Measurements from ENCODE around the gene LRWD1.
"Not testable (repeated sequence)": the region's sequence is repeated elsewhere in the genome, so short reads cannot be mapped to it uniquely, and the experiment has no call there.

The LRWD1 gene

DNA sequence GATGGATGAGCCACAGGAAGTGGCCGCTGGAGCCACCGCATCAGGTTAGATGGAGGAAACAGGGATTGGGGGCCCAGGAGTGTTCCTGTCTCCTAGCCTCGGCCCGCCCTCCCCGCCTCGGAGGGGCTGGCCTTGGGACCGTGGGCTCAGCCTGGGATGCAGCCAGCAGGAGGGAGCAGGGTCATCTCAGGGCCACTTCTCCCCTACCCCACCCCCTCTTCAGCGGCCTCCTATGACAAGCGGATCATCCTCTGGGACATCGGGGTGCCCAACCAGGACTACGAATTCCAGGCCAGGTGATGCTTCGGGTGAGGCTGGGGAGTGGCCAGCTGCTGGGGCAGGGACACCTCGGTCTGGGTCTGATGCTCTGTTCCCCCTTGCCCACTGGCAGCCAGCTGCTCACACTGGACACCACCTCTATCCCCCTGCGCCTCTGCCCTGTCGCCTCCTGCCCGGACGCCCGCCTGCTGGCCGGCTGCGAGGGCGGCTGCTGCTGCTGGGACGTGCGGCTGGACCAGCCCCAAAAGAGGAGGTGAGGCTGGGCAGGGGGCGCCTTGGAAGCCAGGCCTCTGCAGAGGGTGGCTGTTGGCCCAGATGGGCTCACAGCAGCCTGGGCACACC, 4.7 kb downstream of the LRWD1 start:
- DNase-seq = no peak

DNA sequence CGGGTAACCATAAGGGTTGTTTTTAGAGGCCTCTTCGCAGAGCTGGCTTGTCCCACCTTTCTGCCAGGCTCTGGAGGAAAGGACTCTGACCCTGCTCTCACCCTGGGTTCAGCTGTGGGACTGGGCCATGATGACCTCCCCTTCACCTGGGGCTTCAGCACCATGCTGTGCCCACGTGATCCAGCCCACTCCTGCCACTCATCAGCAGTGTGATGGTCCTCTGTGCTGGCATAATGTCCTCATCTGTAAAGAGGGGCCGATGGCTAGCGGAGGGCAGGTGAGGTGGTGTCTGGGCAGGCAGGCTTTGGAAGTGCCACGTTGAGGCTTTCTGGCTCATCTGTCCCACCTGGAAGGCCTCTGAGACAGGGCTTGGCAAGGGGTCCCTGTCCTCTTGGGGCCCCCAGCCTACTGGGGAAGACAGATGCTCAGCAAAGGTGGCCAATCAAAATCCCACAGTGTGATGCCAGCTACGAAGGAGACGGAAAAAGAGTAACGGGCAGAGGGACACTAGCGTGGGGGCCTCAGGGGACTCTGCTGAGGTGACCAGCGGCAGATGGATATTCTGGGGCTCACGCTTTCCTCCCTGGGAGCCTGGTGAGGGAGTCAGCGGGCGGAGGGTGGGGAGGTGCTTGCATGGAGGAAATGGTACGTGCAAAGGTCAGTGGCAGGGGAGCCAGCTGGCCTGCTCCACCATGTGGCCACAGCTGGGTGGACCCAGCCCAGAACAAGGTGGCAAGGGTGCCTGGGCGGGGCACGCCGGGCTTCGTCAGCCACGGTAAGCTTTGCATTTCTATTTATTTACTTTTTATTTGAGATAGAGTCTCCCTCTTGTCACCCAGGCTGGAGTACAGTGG, 5.4 kb downstream of the LRWD1 start:
- DNase-seq = no peak

DNA sequence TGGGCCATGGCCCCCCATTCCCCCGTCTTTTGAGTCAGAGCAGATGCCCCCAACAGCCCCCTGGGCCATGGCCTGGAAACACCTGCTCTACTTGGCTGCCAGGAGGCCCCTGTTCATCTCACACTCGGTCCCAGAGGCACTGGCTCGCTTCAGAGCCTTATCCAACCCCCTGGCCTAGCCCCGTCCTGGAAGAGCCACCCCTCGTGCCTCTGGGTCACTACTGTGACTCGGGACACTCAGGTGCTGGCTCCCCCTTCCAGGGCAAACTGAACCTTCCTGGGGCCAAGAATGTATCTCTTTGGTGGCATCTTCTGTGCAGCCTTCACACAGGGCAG, 7.0 kb downstream of the LRWD1 start:
- DNase-seq = no peak

DNA sequence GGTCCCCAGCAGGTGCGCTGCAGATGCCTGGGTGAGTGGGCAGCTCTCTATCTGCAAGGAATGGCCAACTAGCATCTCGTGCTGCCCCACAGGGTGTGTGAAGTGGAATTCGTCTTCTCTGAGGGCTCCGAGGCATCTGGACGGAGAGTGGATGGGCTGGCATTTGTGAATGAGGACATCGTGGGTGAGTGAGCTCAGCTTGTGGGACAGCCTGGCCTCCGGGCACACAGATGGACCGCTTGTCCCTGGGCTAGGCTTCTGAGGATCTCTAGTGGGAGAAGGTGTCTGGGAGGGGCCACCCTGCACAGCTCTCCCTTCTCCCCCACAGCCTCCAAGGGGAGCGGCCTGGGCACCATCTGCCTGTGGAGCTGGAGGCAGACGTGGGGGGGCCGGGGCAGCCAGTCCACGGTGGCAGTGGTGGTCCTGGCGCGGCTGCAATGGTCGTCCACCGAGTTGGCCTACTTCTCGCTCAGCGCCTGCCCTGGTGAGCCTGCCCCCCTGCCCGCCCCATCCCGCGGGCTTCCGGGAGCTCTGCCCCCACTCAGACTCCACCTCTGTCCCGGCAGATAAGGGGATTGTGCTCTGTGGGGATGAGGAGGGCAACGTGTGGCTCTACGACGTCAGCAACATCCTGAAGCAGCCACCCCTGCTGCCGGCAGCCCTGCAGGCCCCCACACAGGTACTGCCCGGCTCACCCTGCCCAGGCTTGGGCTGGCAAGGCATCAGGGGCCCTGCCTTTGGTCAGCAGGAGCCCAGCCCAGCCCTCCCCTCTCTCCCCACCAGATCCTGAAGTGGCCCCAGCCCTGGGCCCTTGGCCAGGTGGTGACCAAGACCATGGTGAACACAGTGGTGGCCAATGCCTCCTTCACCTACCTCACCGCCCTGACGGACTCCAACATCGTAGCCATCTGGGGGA, 7.6 kb downstream of the LRWD1 start:
- no peak for DNase-seq

DNA sequence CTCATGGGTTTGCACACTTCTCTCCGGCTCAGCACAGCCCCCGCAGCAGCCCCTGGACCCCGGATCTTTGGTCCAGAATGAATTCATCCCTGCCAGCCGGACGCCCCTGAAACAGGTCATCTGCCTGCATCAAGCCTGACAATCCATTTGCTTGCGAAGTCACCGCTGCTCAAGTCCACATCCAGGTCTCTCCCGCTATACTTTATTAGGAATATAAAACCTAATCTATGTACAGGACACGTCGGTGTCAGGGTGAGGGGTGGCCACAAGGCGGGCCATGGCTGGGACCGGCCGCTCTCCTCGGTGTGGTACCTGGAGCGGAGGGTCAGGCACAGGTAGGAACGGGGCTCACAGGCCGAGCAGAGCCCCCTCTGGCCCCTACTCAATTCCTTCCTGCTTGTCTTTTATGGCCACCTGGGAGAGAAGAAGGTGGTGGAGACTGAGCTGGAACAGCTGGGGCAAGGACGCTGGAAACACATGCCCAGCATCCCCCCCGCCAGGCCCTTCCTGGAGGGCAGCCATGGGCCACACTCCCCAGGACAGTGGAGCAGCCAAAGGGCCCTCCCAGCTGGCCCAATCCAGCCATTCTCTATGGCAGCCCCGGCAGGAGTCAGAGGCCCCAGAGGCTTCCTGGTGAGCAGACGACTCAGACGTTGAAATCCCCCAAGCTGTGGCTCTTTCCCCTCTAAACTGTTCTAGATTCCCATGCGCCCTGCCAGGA, 8.6 kb downstream of the LRWD1 start:
- DNase-seq = no peak

DNA sequence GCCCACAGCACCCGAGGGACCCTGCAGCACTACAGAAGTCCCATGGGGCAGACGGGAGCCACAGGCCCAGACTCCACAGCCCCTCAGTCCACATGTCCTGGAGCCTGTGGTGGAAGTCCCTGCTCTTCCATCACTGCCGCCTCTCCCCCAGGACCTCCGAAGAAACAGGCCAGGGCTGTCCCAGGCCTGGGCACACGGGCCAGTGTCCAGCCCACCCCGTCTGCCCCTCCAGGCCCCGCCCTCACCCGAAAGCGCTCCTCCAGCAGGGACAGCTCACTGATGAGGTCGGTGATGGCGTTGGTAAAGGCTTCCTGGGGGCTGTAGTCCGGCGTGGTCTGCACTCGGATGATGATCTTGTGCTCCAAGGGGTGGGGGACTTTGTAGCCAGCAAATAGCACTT, 9.3 kb downstream of the LRWD1 start:
- DNase-seq = not testable (repeated sequence)

DNA sequence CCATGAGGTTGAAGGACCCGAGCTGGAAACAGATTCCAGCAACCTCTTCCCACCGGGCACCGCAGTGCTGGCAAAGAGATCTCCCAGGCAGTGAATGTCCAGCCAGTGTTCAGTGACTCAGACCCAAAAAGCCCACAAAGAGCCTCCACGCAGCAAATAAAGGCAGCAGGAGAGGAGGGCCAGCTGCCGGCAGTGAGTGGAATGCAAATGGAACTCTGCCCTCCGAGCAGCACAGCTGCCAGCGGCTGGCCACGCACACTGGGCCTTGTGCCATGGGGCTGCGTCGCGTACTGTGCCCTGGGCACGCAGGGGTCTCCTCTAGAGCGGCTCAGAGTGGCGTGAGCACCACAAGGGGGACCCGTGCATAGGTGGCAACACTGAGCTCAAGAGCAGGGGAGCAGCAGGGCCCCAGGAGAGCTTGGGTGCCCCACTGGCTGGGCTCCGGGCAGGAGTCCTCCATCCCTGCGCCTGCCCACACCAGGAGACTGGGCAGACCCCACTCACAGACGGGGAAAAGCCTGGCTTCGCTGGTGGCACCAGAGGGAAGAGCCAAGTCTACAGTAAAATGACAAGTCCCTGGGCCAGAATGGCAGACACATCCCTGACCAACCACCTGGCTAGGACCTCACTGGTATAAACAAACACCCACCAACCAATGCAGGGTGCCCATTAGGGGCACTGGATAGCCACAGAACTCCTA, 10.1 kb downstream of the LRWD1 start:
- DNase-seq = not testable (repeated sequence)

DNA sequence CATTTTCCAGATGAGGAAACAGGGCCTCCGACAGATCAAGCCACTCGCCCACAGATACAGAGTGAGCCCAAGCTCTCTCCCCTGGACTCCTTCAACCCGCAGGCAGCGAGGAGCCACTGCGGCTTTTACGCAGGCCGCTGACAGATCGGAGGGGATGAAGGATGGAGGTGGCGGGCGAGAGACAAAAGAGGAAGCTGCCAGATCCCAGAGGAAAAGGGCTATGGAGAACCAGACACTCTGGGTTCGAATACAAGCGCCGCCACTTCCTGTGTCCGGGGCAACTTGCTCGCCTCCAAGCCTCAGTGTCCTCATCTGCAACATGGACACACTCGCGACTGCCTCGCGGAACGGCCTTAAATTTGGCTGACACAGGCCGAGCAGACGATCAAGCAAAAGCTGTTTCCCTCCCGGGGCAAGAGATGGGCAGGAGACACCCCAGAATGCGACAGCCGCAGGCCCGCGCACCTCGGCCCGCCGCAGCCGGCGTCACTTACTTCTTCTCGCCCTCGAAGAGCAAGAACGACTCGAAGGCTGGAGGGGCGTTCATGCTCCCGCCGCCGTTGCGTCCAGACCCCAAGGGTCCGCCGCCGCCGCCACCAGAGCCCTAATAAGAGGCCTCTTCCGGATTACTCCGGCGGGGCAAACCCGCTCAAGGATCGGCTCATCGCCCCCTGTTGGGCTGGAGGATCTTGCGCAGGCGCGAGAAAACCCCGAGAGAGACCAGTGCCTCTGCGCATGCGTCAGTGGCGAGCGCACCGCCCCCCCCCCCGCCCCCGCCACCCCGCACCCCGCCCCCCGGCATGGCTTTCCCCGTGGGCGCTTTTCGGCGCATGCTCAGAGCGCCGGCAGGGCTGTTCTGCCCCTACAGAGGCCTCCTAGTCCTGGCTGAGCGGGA, 13.8 kb downstream of the LRWD1 start, which contains the start of gene POLR2J:
Gene POLR2J, minus strand, starts transcription at position 609 of the 895 bp plus-strand sequence. Its CDS starts 62 bp downstream, at position 547.
- not testable (repeated sequence) for DNase-seq

DNA sequence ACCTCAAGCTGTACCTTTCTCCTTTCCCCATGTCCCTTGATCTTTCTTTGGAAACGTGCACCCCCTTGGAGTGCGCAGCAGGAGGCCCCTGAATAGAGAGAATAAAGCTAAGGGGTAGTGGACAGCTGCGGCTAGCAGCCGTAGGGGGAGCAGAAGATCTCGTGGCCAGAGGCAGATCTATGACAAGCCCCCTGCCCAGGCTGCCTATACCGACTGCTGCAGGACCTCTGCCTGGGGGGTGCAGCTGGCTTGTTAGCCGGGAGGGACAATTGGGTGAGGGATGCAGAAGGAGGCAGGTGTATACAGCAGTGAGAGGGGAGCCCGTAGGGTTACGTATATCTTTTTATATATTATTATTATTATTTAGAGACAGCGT, 14.4 kb downstream of the LRWD1 start:
- not testable (repeated sequence) for DNase-seq

DNA sequence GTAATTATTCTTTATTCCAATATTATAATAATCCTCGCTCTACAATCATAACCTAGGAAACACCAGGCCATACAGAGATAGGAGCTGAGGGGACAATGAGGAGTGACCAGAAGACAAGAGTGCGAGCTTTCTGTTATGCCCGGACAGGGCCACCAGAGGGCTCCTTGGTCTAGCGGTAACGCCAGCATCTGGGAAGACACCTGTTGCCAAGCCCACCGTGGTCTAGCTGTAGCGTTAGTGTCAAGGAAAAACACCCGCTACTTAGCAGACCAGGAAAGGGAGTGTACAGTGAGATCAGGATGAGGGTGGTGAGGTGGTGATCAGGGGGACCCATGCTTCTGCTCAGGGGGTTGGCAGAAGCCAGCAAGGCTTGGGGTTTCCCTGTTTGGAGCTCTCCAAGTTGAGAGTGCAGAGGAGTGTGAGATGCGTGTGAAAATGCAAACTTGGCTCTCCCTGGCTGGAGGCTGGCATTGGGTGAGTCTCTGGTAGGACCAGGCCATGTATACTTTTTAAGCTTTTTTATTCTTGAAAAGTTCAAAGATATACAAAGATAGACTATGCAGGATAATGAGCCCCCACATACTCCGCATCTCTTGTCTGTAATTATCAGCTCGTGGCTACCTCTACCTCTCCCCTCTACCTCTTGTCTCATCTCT, 15.3 kb downstream of the LRWD1 start:
- DNase-seq = not testable (repeated sequence)

DNA sequence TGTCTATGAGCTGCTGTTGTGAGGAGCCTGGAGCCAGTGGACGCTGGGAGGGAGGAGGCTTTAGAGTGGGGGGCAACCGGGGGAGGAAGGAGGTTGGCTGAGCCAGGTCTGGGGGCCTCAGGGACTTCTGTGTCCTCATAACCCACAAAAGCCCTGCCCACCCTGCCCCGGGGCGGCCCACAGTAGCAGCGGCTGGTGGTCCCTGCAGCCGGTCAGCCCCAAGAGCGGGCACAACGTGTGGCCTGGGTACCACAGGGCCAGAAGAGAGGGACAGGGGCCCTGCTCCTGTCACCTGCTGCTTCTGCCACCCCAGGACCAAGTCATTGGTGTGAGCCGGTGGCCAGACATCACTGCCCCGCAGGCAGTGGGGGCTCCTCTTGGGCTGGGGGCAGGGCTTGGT, 17.2 kb downstream of the LRWD1 start:
- not testable (repeated sequence) for DNase-seq

DNA sequence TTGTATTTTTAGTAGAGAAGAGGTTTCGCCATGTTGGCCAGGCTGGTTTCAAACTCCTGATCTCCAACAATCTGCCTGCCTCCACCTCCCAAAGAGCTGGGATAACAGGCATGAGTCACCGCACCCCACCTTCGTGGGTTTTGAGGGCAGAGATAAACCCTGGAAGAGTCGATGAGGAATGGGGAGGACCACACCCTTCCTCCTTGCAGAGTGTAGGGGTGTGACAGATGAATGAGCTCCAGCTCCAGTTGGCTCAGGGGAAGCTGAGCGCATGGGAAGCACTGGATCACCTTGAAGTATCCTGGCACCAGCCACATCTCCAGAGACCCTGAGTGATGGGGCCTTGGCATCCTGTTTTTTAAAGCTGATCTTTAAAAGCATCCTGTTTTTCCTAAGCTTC, 19.5 kb downstream of the LRWD1 start:
- DNase-seq = not testable (repeated sequence)

DNA sequence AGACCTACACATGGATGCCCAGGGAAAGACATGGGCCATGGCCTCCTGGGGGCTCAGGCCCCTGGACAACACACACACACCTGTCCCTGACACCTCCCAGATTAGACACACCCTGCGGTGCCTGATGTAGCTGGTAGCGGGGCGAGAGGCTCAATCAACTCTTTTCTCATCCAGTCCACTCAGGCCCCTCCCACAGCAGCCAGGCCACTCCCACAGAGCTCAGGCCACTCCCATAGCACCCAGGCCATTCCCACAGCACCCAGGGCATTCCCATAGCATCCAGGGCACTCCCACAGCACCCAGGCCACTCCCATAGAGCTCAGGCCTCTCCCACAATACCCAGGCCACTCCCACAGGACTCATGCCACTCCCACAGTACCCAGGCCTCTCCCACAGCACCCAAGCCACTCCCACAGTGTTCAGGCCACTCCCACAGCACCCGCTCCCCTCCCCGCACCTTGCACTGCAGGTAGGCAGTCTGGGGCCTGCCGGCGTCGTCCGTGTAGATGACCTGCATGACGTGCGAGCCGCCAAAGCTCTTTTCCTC, 25.8 kb downstream of the LRWD1 start:
- not testable (repeated sequence) for DNase-seq

DNA sequence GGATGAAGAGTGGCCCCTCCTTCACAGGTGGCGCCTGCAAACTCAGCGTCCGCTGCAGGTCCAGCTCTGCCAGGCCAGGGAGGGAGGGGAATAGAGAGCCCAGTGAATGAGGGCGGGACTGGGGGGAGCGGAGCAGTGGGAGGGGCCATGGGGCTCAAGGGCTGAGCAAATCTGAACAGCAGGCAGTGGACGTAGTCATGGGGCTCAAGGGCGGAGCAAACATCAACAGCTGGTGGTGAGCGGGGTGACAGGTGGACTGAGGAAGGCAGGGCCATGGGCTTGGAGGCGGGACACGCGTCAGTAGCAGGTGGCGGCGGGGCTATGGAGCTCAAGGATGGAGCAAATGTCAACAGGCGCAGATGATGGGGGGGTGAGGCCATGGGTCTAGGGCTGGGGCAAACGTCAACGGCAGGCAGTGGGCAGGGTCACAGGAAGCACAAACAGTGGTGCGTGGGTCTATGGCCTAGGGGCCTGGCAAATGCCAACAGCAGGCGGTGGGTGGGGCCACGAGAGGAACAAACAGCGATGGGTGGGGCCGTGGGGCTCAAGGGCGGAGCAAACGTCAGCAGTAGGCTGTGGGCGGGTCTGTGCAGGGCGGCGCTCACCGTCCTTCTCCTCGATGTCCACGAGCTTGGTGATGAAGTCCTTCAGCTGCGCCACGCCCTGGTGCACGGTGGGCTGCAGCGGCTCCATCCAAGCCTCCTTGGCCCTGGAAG, 28.6 kb downstream of the LRWD1 start:
- DNase-seq = not testable (repeated sequence)

DNA sequence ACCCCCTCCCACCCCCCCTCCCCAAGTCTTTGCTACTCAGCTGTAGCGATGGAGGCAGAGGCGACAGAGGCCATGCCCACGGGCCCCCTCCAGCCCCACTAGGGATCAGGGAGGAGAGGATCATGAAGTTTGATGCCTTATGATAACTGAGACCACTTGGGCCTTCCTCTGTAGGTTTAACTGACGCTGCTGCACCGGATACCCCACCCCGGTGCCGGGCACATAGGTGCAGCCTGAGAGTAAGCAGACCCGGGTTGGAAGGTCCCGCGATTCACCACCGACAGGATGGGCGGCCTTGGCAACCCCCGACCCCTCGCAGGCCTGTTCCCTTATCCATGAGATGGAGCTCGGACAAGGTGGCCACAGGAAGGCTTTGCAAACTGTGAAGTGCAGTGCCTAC, 29.2 kb downstream of the LRWD1 start:
- not testable (repeated sequence) for DNase-seq

DNA sequence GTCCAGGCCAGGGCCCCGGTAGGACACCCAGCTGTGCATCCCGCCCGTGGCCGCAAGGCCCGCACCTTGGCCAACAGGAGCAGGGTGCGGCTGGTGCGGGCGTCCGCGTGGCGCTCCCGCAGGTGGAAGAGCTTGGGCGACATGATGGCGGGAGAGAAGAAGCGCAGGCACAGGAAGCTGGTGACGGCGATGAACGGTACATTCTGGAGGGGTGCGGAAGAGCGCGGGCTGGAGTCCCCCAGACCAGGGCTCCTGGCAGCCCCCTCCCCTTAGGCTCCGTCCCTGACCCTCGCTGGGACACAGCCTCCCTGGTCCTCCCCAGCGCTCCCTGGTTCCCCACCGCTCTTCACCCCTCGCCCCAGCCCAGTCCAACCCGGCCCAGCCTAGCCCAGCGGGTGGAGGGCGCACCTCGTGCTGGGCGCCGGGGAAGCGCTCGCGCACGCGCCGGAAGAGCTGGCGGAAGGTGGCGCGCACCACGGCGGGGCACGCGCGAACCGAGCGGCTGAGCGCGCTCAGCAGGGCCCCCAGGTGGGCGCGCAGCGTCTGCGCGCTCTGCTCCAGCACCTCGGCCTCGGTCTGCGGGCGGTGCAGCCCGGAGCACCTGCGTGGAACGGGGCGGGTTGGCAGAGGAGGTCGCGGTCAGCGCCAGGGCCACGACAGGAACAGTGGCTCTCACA, 29.8 kb downstream of the LRWD1 start:
- DNase-seq = not testable (repeated sequence)

DNA sequence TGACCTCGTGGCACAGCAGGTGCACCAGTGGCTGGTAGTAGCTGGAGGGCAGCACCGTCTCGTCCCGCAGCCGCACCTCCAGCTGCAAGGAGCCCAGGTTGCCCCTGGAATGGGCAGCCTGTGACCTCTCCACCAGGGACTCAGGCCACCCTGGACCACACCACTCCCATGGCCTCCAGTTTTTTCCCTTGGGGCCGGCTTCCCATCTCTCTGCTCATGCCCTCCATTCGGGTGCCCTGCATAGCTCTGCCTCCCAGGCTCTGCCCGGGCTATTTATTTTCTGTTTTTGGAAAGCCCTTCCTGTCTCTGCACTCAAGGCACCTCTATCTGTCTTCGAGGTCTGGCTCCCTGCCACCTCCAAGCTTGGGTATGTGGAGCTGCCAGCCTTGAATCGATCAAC, 32.1 kb downstream of the LRWD1 start:
- DNase-seq = not testable (repeated sequence)

DNA sequence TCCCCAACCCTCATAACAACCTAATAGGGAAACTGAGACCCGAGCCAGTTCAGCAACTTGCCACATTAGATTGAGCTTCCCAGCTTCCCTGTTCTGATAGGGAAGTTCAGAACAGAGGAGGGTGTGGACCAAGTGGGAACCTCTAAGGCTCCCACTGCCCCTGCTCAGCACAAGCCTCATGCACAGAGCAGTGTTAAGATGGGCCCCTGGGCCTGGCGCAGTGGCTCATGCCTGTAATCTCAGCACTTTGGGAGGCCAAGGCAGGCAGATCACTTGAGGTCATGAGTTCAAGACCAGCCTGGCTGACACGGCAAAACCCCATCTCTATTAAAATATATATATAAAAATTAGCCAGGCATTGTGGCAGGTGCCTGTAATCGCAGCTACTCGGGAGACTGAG, 32.5 kb downstream of the LRWD1 start:
- not testable (repeated sequence) for DNase-seq

DNA sequence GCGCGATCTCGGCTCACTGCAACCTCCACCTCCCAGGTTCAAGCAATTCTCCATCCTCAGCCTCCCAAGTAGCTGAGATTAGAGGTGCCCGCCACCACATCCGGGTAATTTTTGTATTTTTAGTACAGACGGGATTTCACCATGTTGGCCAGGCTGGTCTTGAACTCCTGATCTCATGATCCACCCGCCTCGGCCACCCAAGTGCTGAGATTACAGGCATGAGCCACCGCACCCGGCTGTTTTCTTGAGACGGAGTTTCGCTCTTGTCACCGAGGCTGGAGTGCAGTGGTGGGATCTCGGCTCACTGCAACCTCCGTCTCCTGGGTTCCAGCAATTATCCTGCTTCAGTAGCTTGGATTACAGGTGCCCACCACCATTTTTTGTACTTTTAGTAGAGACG, 33.5 kb downstream of the LRWD1 start:
- DNase-seq = not testable (repeated sequence)

Data from activated gamma-delta T cell (primary cell).